ENCODE results near the gene MED1.

Gene MED1

GRCh38 chr17:39360537-39360936 is 90.5 kb downstream of the MED1 start:
- Histone ChIP-seq H3K9me3 (no peaks in the 10 kb centered on the region), H3K4me3 (ENCODE audit: low read depth, low read length) (no peak overlapping the region), H3K4me1 (no peaks in the 10 kb centered on the region), H3K27me3 (no peaks in the 10 kb centered on the region), H3K36me3 (no peaks in the 10 kb centered on the region)
- DNase-seq = no peak
- TF ChIP-seq CTCF (IDR thresholded peaks at IDR 0.05; ENCODE audit: low read depth, low read length) = no peak

- no peaks in the 10 kb centered on the region for H3K27me3 ChIP-seq
Measured at GRCh38 chr17:39359994-39360393, 91.1 kb downstream of the MED1 start.

GRCh38 chr17:39357986-39358385 is 93.1 kb downstream of the MED1 start:
- no peak for DNase-seq
- no peak for TF ChIP-seq CTCF (IDR thresholded peaks at IDR 0.05; ENCODE audit: low read depth, low read length)

More at GRCh38 chr17:39359994-39360393, 91.1 kb downstream of the MED1 start:
- Histone ChIP-seq H3K36me3 (no peaks in the 10 kb centered on the region), H3K4me1 (no peaks in the 10 kb centered on the region), H3K9me3 (no peaks in the 10 kb centered on the region), H3K4me3 (ENCODE audit: low read depth, low read length) (no peak overlapping the region)
- no peak for DNase-seq
- TF ChIP-seq CTCF (IDR thresholded peaks at IDR 0.05; ENCODE audit: low read depth, low read length) = no peak

GRCh38 chr17:39357488-39357887 is 93.6 kb downstream of the MED1 start:
- DNase-seq = no peak
- Histone ChIP-seq H3K9me3 (no peaks in the 10 kb centered on the region), H3K36me3 (no peaks in the 10 kb centered on the region), H3K27me3 (no peaks in the 10 kb centered on the region), H3K4me1 (no peaks in the 10 kb centered on the region), H3K4me3 (ENCODE audit: low read depth, low read length) (no peak overlapping the region)
- no peak for TF ChIP-seq CTCF (IDR thresholded peaks at IDR 0.05; ENCODE audit: low read depth, low read length)

More at GRCh38 chr17:39357986-39358385, 93.1 kb downstream of the MED1 start:
- H3K4me1 ChIP-seq = no peaks in the 10 kb centered on the region
- no peaks in the 10 kb centered on the region for H3K9me3 ChIP-seq
- H3K36me3 ChIP-seq = no peaks in the 10 kb centered on the region
- H3K4me3 ChIP-seq (ENCODE audit: low read depth, low read length) = no peak overlapping the region
- H3K27me3 ChIP-seq = no peaks in the 10 kb centered on the region
